Astrocyte of the cerebellum (primary cell): Measurements from ENCODE around the gene SDF4.

Source experiments
- DNase-seq: peaks from one replicate; pipeline ENCODE4 v3.0.0-alpha.2; 2011; ENCODE audit warnings: low read depth
- H3K4me3 ChIP-seq: 2 replicates; pipeline ENCODE4 v1.5.1; 2011; ENCODE audit warnings: mild to moderate bottlenecking, low read depth, low read length, moderate library complexity
- CTCF ChIP-seq: IDR thresholded peaks from 2 replicates; pipeline ENCODE4 v1.5.1; 2012; ENCODE audit warnings: low read length, low read depth, moderate library complexity, mild to moderate bottlenecking; ENCODE audit errors: missing control alignments
- in situ Hi-C: cut with HindIII; loops from 2 replicates; pipeline ENCODE4 v1.10.0; 2017; ENCODE audit warnings: low sequenced_read_pairs

Gene SDF4

GRCh38 chr1:1191734-1192133 is 40.1 kb downstream of the SDF4 start:
- in situ Hi-C loops: no loop called here
- H3K4me3 ChIP-seq: no peak overlapping the region
- no peak for TF ChIP-seq CTCF
- DNase-seq: no peak

- no peak overlapping the region for H3K4me3 ChIP-seq
- no peak for DNase-seq
- TF ChIP-seq CTCF: no peak
- in situ Hi-C loops: no loop called here
These were observed 42.7 kb downstream of the SDF4 start for GRCh38 chr1:1189111-1189510.

- in situ Hi-C loops: no loop called here
- no peak for DNase-seq
- H3K4me3 ChIP-seq: no peak overlapping the region
- no peak for TF ChIP-seq CTCF
These were observed 43.9 kb downstream of the SDF4 start for GRCh38 chr1:1187938-1188337.

GRCh38 chr1:1185101-1185765 is 46.6 kb downstream of the SDF4 start:
- TF ChIP-seq CTCF: no peak
- in situ Hi-C loops: no loop called here
- H3K4me3 ChIP-seq: no peak overlapping the region
- no peak for DNase-seq

- no peak overlapping the region for H3K4me3 ChIP-seq
- TF ChIP-seq CTCF: no peak
- no peak for DNase-seq
- in situ Hi-C loops: no loop called here
These were observed 47.7 kb downstream of the SDF4 start for GRCh38 chr1:1183833-1184775.

- no peak for TF ChIP-seq CTCF
- no peak overlapping the region for H3K4me3 ChIP-seq
- in situ Hi-C loops: no loop called here
- no peak for DNase-seq
These were observed 48.5 kb downstream of the SDF4 start for GRCh38 chr1:1183221-1183747.
